GM23338 (cell line): ENCODE results near the gene FNDC3B.

Experiments used
- CREB1 ChIP-seq: fragments of 250-450 bp; sonication (Bioruptor Pico); IDR thresholded peaks from 2 replicates; pipeline ENCODE4 v1.5.0; 2020; ENCODE audit warnings: low read depth, mild to moderate bottlenecking, moderate library complexity
- EZH2 ChIP-seq: fragments of 200-600 bp; sonication (generic); IDR thresholded peaks from one replicate; pipeline ENCODE4 v1.8.0; 2017; ENCODE audit warnings: antibody characterized with exemption, mild to moderate bottlenecking, low read depth; ENCODE audit not compliant: unreplicated experiment
- EZH2phosphoT487 ChIP-seq: fragments of 200-600 bp; sonication (generic); IDR thresholded peaks from one replicate; pipeline ENCODE4 v1.8.1; 2018; ENCODE audit warnings: antibody characterized with exemption; ENCODE audit not compliant: unreplicated experiment
- JUNB ChIP-seq: IDR thresholded peaks from one replicate; pipeline ENCODE4 v1.6.1; 2016; ENCODE audit warnings: antibody characterized with exemption; ENCODE audit not compliant: unreplicated experiment
- NANOG ChIP-seq: IDR thresholded peaks from 2 replicates; pipeline ENCODE4 v1.6.1; 2016; ENCODE audit warnings: antibody characterized with exemption, borderline replicate concordance
- POLR2AphosphoS5 ChIP-seq: IDR thresholded peaks from 2 replicates; pipeline ENCODE4 v1.6.1; 2016; ENCODE audit warnings: antibody characterized with exemption, low read depth
- STAT1 ChIP-seq: IDR thresholded peaks from one replicate; pipeline ENCODE4 v1.6.1; 2016; ENCODE audit warnings: antibody characterized with exemption; ENCODE audit not compliant: unreplicated experiment
- ZNF114 ChIP-seq: fragments of 250-450 bp; sonication (Bioruptor Pico); IDR thresholded peaks from 2 replicates; pipeline ENCODE4 v1.5.0; 2020; ENCODE audit warnings: mild to moderate bottlenecking, moderate library complexity
- TF ChIP-seq, protein P1 (sequence below), 2 experiments: fragments of 200-600 bp in 1 of 2; sonication (generic) in 1 of 2; conservative IDR thresholded peaks; 2 replicates each; pipeline versions ENCODE4 v1.5.1 to v1.6.1; 2016 to 2017; ENCODE audit warnings: antibody characterized with exemption in 2 of 2, low read depth in 2 of 2, mild to moderate bottlenecking in 2 of 2, moderate library complexity in 1 of 2
- TF ChIP-seq, protein P2 (sequence below): IDR thresholded peaks from one replicate; pipeline ENCODE4 v1.6.1; 2018; ENCODE audit warnings: antibody characterized with exemption; ENCODE audit not compliant: unreplicated experiment
- TF ChIP-seq, protein P3 (sequence below): IDR thresholded peaks from 2 replicates; pipeline ENCODE4 v1.6.1; 2016; ENCODE audit warnings: antibody characterized with exemption

DNA sequence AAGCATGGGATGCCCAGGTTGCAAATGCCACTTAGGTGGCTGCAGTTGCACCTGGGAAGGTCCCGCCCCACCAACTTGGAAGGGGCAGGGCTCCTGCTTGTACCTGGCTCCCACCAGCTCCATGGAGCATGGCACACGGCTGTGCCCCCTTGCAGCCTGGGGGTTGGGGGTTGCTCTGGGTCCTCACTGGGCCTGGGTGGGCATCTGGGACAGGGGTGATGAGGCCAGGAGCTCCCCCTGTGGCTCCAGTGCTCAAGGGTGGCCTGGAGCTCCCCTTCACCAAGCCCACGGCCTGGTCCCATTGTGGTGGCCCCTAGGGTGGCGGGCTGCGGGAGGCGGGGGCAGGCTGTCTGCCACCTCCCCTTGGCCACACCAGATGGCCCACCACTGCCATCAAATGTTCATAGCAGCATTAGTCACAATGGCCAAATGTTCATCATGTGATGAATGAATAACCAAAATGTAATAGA lies 372.1 kb downstream of the FNDC3B start:
- TF ChIP-seq, protein P1, sequence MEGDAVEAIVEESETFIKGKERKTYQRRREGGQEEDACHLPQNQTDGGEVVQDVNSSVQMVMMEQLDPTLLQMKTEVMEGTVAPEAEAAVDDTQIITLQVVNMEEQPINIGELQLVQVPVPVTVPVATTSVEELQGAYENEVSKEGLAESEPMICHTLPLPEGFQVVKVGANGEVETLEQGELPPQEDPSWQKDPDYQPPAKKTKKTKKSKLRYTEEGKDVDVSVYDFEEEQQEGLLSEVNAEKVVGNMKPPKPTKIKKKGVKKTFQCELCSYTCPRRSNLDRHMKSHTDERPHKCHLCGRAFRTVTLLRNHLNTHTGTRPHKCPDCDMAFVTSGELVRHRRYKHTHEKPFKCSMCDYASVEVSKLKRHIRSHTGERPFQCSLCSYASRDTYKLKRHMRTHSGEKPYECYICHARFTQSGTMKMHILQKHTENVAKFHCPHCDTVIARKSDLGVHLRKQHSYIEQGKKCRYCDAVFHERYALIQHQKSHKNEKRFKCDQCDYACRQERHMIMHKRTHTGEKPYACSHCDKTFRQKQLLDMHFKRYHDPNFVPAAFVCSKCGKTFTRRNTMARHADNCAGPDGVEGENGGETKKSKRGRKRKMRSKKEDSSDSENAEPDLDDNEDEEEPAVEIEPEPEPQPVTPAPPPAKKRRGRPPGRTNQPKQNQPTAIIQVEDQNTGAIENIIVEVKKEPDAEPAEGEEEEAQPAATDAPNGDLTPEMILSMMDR (conservative IDR thresholded peaks at IDR 0.05; ENCODE audit: low read depth in 2 of 2), result no peak
- TF ChIP-seq POLR2AphosphoS5 (no peak), EZH2 (no peak), ZNF114 (CRISPR knock-in tag) (no peak), JUNB (no peak), CREB1 (CRISPR knock-in tag) (no peak), EZH2phosphoT487 (no peak), STAT1 (no peak), NANOG (no peak)
- TF ChIP-seq, protein P2, sequence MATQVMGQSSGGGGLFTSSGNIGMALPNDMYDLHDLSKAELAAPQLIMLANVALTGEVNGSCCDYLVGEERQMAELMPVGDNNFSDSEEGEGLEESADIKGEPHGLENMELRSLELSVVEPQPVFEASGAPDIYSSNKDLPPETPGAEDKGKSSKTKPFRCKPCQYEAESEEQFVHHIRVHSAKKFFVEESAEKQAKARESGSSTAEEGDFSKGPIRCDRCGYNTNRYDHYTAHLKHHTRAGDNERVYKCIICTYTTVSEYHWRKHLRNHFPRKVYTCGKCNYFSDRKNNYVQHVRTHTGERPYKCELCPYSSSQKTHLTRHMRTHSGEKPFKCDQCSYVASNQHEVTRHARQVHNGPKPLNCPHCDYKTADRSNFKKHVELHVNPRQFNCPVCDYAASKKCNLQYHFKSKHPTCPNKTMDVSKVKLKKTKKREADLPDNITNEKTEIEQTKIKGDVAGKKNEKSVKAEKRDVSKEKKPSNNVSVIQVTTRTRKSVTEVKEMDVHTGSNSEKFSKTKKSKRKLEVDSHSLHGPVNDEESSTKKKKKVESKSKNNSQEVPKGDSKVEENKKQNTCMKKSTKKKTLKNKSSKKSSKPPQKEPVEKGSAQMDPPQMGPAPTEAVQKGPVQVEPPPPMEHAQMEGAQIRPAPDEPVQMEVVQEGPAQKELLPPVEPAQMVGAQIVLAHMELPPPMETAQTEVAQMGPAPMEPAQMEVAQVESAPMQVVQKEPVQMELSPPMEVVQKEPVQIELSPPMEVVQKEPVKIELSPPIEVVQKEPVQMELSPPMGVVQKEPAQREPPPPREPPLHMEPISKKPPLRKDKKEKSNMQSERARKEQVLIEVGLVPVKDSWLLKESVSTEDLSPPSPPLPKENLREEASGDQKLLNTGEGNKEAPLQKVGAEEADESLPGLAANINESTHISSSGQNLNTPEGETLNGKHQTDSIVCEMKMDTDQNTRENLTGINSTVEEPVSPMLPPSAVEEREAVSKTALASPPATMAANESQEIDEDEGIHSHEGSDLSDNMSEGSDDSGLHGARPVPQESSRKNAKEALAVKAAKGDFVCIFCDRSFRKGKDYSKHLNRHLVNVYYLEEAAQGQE, result no peak
- TF ChIP-seq, protein P3, sequence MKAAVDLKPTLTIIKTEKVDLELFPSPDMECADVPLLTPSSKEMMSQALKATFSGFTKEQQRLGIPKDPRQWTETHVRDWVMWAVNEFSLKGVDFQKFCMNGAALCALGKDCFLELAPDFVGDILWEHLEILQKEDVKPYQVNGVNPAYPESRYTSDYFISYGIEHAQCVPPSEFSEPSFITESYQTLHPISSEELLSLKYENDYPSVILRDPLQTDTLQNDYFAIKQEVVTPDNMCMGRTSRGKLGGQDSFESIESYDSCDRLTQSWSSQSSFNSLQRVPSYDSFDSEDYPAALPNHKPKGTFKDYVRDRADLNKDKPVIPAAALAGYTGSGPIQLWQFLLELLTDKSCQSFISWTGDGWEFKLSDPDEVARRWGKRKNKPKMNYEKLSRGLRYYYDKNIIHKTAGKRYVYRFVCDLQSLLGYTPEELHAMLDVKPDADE, result no peak
